GM12878 (cell line): Measurements from ENCODE around the gene SKAP1. TPM values are rescaled to one million over a fixed set of nuclear protein-coding genes. Genes with fewer than 3 reads are reported as not detected.

Experiments
- CBX3 ChIP-seq: fragments of 200-600 bp; sonication (generic); IDR thresholded peaks from 2 replicates; pipeline ENCODE4 v1.6.1; 2016; ENCODE audit warnings: low read depth, borderline replicate concordance
- MLLT1 ChIP-seq: fragments of 450-650 bp; IDR thresholded peaks from 2 replicates; pipeline ENCODE4 v1.6.1; 2016; ENCODE audit warnings: mild to moderate bottlenecking
- MTA2 ChIP-seq: fragments of 450-650 bp; IDR thresholded peaks from 2 replicates; pipeline ENCODE4 v1.6.1; 2016; ENCODE audit warnings: low read depth, mild to moderate bottlenecking, moderate library complexity
- POLR2AphosphoS2 ChIP-seq: IDR thresholded peaks from 2 replicates; pipeline ENCODE4 v1.6.1; 2011; ENCODE audit warnings: low read depth, mild to moderate bottlenecking, low read length, improper control_type of control experiment, moderate library complexity
- RBBP5 ChIP-seq: fragments of 200-600 bp; sonication (generic); conservative IDR thresholded peaks from 2 replicates; pipeline ENCODE4 v1.6.1; 2016
- STAT1 ChIP-seq: fragments of 450-650 bp; conservative IDR thresholded peaks from 2 replicates; pipeline ENCODE4 v1.6.1; 2014; ENCODE audit warnings: antibody characterized with exemption, mild to moderate bottlenecking
- SUPT20H ChIP-seq: IDR thresholded peaks from 2 replicates; pipeline ENCODE4 v1.6.1; 2011; ENCODE audit warnings: low read depth, mild to moderate bottlenecking, low read length, moderate library complexity, borderline replicate concordance; ENCODE audit not compliant: control insufficient read depth
- TAF1 ChIP-seq: IDR thresholded peaks from 2 replicates; pipeline ENCODE4 v1.6.1; 2011; ENCODE audit warnings: mild to moderate bottlenecking, low read depth, low read length, borderline replicate concordance
- ZNF687 ChIP-seq: fragments of 450-650 bp; IDR thresholded peaks from 2 replicates; pipeline ENCODE4 v1.6.1; 2017; ENCODE audit warnings: mild to moderate bottlenecking, moderate library complexity
- polyA plus RNA-seq, 11 experiments: library from polyadenylated mRNA; depleted of rRNA in 4 of 11; unstranded in 6 of 11; stranded (reverse) in 5 of 11; fragments of >200 nt; fragmentation: Nextera tagmentation in 4 of 11; fragmentation: Illumina TruSeq in 1 of 11; extraction: Ambion mirVana in 4 of 11; extraction: Trizol in 1 of 11; gene quantifications; 1 replicate in 1 of 11; 2 replicates in 10 of 11; pipeline versions ENCODE4 v1.2.1 to v1.2.3, GENCODE V29; 2011 to 2016; ENCODE audit warnings: inconsistent platforms in 2 of 11, missing spikeins in 2 of 11, low read depth in 1 of 11
- total RNA-seq, 4 experiments: library from RNA; depleted of rRNA in 3 of 4; stranded (reverse); fragments of >200 nt in 3 of 4; fragmentation: Illumina TruSeq in 1 of 4; extraction: Trizol in 1 of 4; gene quantifications; 2 replicates each; pipeline versions ENCODE4 v1.2.1 to v1.2.3, GENCODE V29; 2013 to 2021

Gene SKAP1
- total and polyA plus RNA-seq, 10 of the 15 experiments (the other 5 are each of a cell fraction or from before 2014, with no cell fraction given): 17.1 to 97.6 (median 35.9) TPM

GRCh38 chr17:48178317-48178716 is 251.7 kb downstream of the SKAP1 start (continued):
- TF ChIP-seq SUPT20H: no peak
- TF ChIP-seq RBBP5: no peak
- no peak for TF ChIP-seq STAT1
- TF ChIP-seq MTA2: no peak
- no peak for TF ChIP-seq ZNF687
- no peak for TF ChIP-seq MLLT1
- no peak for TF ChIP-seq TAF1
- no peak for TF ChIP-seq CBX3
- no peak for TF ChIP-seq POLR2AphosphoS2
